ENCODE measurements around the gene C17orf75.

The C17orf75 gene

GRCh38 chr17:32303781-32304288 is 38.1 kb downstream of the C17orf75 start:
- no peak for DNase-seq (ENCODE audit: low read depth)

DNA sequence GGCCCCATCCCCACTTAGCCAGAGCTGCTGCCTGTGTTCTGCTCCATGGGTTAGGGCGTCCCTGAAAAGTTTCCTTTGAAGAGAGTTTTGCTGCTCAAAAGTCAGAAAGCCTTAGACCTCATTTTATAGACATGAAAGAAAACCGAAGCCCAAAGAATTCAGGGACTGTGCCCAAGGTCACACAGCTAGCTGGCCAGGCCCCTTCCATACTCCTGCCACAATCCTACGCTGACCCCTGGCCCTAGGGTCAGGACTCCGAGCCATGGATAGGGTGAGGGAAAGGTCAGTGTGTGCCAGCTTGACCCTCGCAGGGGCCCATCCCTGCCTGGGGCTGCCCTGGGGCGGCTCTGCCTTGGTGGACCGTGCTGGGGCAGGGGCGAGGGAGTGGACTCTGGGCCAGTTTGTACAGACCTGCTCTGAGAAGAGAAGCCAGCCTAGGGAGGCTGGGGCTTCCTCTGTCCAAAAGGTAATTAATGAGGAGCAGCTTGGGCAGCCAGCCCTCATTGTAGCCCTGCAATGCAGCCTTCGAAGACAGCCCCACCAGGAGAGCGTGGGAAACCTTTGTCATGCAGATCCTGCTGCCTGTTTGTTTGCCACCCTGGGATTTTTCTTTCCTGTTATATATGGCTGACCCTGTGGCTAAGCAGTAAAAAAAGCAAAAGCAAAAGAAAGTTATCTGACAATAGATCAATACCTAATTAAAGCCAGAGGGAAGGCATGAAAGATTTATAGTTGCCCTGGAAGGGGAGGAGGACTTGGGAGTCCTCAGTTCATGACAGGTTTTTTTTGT is 38.9 kb downstream of the C17orf75 start:
- DNase-seq (ENCODE audit: low read depth), result no peak

- no peak for DNase-seq (ENCODE audit: low read depth)
Measured at GRCh38 chr17:32302037-32302436, 39.9 kb downstream of the C17orf75 start.

GRCh38 chr17:32299580-32300164 is 42.3 kb downstream of the C17orf75 start:
- DNase-seq (ENCODE audit: low read depth), result no peak

DNA sequence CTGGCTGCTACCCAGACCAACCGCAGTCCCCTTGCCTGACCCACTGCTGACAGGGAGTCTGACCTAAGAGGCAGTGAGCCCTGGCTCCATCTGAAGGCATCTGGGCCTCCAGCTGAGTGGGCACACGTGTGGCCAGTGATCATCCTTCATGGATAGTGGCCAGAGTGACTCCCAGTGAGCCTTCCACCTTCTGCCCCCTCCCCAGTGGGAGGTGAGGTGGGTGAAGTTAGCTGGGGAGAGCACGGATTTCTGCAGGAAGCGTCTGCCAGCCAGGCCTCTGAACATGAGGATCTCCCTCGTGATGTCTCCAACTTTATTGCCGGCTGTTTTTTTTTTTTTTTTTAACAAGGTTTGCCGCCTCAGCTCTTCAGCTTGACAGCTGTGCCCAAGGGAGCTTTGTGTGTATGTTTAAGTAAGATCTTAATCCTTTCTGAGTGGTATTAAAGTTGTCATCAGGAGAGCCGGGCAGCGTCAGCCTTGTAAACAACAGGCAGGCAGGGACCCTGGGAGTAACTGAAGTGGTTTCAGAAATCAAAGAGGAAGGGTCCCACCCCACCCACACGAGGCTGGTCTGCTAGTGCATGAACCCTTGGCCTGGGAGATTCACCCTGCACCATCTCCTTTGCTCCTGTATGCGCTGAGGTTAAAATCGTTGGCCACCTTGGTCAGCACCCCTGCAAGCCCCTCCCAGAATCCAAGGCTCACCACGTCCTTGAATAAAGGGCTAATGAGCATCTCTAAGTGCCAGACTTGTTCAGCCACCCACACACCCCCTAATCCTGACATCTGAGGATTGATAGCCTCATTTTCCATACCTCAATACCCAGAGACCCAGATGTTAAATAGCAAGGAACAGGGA is 43.0 kb downstream of the C17orf75 start:
- DNase-seq (ENCODE audit: low read depth), result no peak

DNA sequence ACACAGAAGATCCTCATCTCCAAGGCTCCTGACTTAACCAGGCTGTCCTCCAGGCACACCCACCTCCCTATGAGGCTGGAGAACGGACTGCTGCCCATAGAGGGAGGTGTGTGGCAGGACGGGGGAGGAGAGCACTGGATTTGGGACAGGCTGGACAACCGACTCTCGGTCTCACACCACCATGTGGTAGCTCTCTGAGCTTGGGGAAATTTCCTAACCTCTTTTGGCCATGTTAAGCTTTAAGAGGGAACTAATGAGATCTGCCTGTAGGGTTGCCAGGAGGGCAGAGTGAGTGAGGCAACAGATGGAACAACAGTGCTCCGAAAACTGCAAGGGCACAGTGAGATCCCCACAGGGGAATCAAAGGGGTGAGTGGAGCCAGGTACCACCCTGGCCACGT is 43.7 kb downstream of the C17orf75 start:
- no peak for DNase-seq (ENCODE audit: low read depth)

- no peak for DNase-seq (ENCODE audit: low read depth)
Measured at GRCh38 chr17:32297860-32298259, 44.1 kb downstream of the C17orf75 start.

GRCh38 chr17:32297424-32297823 is 44.5 kb downstream of the C17orf75 start:
- no peak for DNase-seq (ENCODE audit: low read depth)

DNA sequence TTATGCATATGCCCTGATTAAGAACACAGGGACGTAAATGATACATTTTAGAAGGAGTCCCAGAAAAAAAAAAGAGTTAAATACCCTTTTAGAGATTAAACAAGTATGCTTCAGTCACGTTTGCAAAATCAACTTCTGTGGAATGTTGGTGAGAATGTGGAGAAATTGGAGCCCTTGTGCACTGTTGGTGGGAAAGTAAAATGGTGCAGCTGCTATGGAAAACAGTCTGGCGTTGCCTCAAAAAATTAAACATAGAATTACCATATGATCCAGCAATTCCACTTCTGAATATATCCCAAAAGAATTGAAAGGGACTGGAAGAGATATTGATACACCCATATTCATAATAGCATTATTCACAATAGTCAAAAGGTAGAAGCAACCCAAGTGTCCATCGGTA is 49.9 kb downstream of the C17orf75 start:
- no peak for DNase-seq (ENCODE audit: low read depth)

DNA sequence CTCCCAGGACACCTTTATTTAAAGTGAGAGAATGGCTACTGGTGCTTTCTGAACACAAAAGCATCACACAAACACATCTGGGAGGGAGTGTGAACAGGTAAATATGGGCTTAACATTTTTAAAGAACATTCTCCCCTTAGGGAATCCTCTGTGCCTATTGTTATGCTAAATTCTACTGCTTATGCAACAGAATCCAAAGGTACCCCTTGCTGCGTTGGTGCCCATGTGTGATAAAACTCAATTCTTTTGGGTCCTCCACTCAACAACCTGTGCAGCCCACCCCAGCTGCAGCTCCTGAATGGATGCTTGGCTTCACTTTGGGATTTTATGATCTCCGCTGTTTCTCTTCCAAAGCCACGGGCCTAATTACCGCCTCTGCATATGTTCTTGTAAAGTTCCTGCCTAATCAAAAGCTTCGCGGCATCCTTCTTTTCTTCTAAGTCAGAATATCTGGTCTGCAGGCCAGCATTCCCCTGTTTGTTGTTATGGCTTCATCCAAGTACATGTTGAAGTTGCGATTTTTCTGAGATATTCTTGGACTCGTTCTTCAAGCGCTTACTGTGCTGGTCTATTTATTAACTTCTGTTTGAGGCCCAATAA is 52.4 kb downstream of the C17orf75 start:
- no peak for DNase-seq (ENCODE audit: low read depth)

GRCh38 chr17:32288615-32289014 is 53.4 kb downstream of the C17orf75 start:
- DNase-seq (ENCODE audit: low read depth), result no peak

DNA sequence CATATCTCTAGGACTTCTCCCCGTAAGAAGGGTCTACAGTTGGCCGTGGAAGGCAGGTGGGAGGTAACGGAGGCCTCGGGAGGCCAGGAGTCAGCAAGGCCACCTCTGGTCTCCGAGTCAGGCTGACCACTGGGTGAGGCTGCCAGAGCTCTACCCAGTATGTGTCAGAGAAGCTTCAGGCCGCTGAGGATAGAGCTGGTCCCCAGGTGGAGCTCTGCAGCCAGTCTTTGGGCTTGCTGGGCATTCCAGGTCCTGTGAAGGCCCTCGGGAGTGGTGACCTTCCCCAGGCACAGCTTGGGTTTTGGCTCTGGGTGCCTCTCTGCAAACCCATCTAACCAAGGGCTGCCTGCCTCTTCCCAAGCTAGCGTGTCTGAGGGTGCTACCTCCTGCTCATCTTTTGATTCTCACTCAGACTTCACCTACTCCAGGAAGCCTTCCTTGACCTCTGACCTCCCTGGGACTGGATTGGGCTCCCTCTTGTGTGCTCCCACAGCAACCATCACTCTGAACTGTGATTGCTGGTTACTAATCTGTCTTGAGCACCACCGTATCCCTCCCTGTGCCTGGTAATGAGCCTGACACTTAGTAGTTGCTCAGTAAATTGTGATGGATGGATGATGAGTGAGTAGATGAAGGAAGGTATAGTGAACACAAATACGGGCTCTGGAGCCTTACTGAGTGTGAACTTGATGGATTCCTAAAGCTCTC is 54.0 kb downstream of the C17orf75 start:
- DNase-seq (ENCODE audit: low read depth), result no peak

DNA sequence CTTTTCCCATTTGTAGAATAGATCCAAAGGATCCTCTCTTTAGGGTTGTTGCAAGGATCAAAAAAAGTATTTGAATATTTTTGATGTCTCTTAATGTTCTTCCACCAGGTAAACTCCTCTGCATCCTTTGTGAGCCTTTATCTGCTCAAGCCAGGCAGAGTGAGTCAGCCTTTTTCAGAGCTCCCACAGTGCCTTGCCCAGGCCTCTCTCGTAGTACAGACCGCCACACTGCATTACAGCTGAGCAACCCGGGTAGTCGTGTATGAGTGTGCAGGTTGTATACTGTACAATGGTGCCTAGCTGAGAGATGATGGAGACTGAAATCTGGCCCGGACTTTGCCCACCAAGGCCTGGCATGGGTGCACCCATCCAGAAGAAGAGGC is 55.5 kb downstream of the C17orf75 start:
- peak; percentile 8 for DNase-seq (ENCODE audit: low read depth)

- no peak for DNase-seq (ENCODE audit: low read depth)
Measured at GRCh38 chr17:32285746-32286517, 56.0 kb downstream of the C17orf75 start.

DNA sequence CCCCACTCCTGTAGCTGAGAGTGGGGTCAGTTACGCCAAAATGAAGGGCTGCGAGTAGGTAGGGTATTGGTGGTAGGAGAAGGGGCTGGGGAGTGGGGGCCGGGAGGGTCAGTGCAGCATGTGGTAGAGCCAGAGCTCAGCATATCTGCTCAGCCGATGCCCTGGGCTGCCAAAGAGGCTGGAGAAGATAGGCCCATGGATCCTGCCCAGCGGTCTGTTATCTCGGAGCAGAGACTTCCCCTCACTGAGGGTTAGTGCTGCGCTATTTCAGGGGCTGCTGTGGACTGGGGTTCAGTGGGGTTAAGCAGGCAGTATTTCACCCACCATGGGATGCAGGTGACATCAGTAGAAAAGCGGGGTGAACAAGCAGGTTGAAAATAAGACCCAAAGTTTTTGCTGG is 56.7 kb downstream of the C17orf75 start:
- no peak for DNase-seq (ENCODE audit: low read depth)

DNA sequence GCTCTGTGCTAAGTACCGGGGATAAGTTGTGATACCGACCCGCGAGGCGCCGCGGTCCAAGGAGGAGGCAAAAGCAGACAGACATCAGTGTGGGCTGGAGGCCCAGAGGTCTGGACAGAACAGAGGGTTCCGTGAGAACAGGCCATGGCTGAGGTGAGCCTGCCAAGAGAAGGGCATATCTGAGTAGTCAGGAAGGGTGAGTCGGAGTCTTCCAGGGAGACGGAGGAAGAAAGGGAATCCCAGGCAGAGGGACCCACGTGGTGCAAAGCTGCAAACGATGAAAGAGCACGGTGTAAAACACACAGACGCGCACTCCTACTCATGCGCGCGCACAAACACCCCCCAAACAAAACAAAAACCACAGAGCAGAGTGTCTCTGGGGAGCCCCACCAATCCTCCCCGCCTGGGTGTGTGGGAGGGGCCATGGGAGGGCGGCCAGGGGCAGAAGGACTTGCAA is 58.2 kb downstream of the C17orf75 start:
- peak; percentile 14 for DNase-seq (ENCODE audit: low read depth)

- DNase-seq (ENCODE audit: low read depth), result no peak
Measured at GRCh38 chr17:32281011-32281451, 60.9 kb downstream of the C17orf75 start.

DNA sequence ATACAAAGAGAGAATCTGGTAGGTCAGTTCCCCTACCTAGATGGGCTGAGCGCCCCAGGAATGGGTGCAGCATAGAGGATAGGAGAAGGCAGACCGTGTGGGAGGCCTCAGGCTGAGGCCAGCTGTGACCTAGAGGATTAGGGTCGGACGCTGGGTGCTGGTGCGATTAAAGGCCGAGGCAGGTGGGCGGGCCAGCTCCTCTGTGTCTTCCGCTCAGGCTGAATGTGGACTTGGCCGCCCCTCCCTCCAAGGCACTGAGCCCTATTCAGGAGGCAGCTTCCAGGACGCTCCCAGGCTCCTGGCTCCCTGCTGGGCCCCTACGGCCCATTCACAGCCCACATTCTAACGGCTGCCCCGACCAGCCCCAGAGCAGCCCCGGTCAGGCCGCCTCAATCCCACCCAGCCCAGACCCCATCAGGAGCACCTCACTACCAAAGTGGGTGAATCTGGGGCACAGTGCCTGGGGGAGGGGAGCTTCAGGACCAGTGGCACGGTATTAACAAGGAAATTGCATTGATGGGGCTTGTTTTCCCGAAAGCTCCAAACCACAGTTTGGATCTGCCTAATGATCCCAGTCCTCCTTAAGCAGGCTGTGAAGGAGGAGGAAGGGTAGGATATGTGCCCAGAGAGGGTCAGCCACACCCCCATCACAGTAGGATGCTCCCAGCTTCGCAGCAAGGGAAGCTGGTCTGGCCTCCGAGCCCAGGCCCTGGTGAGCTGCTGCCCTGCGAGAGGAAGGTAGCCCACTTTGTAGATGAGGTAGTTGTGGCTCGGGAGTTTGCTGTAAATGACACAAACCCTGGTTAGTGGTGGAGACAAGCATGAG is 61.9 kb downstream of the C17orf75 start:
- DNase-seq (ENCODE audit: low read depth), result no peak

DNA sequence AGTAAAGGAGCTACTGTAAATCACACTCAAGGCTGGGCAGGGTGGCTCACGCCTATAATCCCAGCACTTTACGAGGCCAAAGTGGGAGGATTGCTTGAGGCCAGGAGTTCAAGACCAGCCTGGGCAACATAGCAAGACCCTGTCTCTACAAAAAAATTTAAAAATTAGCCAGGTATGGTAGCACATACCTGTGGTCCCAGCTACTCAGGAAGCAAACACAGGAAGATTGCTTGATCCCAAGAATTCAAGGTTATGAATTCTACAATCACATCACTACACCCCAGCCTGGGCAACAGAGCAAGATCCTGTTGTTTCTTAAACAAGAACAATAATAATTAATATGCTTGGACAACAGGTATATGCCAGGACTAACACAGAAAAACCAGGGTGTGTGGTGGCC is 63.2 kb downstream of the C17orf75 start:
- DNase-seq (ENCODE audit: low read depth), result no peak

Measured in amniotic epithelial cell (primary cell).